Stimulated activated CD8-positive, alpha-beta memory T cell treated with anti-CD3 and anti-CD28 coated beads, Interleukin-4, amount 100 ng/mL, for 24 hours (primary cell): ENCODE data around the gene HABP2.

ENCODE experiments used
- DNase-seq: peaks from one replicate; pipeline ENCODE4 v3.0.0-alpha.2; 2020; ENCODE audit warnings: low read depth

Gene HABP2

DNA sequence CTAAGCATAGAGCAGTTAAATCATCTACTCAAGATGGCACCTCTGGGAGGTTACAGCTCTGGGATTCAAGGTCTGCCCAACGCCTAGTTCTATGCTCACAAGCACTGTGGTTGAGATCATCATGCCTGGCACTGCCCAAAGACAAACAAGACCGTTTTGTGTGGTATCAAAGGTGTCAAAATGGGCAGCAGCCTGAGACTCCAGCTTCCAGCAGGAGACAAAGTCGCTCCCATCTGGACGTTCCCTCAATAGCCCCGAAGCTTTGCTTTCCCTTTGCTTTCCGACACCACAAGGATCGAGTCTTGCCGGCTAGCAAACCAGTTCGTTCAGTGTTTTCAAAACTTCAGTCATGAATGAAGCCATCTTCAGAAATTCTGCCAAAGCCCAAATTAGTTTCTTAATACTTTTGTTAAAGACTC, 5.1 kb downstream of the HABP2 start:
- no peak for DNase-seq

GRCh38 chr10:113560071-113560470, 7.2 kb downstream of the HABP2 start:
- no peak for DNase-seq

GRCh38 chr10:113561214-113561613, 8.4 kb downstream of the HABP2 start:
- no peak for DNase-seq

GRCh38 chr10:113562069-113562468, 9.2 kb downstream of the HABP2 start:
- no peak for DNase-seq

DNA sequence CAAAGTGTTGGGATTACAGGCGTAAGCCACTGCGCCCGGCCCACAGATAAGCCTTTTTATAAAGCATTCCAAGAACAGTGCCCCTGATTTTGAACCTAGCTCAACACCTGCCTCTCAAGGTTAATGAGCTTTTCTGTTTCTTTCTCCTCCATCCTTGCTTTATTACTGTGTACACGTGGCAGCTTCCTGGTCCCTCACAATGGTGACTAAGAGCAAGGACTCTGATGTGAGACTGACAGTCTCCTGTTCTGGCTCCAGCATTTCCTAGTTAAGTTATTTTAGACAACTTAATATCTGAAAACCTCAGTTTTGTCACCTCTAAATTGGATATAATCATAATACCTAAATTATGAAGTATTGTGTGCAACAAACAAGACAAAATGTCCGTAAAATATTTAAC, 9.9 kb downstream of the HABP2 start:
- DNase-seq: no peak

DNA sequence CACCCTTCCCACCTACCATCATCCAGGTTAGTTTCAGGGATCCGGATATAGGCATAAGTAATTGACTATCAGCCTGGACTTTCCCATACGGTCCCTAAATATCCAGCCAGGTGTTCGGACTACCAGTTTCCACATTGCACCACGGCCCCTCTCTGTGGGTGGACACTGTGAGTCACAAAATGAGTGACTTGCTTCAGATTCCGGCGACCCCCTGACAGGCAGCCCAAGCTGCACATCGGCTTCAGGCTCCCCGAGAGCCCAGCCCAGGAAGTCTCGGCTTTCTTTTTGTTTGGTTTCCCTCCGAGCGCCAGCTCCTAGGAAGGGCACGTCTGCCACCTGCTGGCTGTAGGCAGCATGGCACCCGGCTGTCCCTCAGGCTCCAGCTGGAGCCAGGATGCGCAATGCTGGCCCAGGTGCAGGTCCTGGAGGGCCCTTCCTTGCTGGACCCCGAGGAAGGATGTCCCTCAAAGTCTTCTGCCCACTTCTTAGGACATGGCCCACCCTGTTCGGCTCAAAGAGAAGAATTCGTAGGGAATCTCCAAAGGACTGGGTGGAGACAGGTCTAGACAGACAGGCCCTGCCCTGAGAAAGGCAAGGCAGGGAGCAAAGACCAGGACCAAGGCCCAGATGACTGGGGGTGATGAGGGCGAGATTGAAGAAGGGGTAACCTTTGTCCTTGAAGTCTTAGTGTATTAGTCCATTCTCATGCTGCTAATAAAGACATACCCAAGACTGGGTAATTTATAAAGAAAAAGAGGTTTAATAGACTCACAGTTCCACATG, 10.6 kb downstream of the HABP2 start:
- DNase-seq: peak; percentile 47

GRCh38 chr10:113565364-113565763, 12.5 kb downstream of the HABP2 start:
- DNase-seq: no peak

- no peak for DNase-seq
Measured at GRCh38 chr10:113566888-113567287, 14.0 kb downstream of the HABP2 start.

DNA sequence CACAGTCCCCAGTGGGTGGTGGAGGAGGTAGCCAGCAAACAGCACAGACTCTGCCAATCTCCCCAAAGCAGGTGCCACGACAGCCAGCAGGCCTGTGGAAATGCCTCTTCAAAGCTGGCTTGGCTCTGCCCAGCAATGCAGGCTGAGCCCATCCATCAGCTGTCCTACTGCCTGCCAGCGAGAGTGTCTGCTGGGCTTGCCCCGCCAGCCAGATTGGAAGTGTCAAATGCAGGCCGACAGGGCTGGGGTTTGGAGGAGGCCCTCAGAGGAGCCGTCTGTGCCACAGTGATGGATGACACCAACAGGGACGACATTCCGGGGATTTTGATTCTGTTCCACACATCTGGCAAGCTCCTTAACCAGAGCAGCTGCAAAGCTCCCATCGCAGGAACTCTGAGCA, 16.7 kb downstream of the HABP2 start:
- DNase-seq: no peak

- no peak for DNase-seq
Measured at GRCh38 chr10:113572520-113573290, 19.9 kb downstream of the HABP2 start.

DNA sequence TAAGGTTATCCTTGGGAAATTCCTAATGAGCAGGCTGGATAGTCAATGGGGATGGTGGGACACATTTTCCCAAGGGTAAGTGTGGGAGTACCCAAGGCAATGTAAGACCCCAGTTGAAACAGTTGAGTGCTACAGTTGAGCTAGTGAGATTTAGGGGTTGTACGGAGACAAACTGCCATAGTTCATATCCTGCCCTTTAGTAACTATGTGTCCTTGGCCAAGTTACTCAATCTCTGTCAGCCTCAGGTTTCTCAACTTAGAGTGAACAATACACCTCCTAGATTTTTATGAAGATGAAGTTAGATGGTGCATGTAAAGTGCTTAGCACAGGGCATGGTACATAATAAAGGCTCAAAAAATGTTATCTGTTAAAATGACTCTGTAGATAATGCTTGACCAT, 20.5 kb downstream of the HABP2 start:
- DNase-seq: no peak

DNA sequence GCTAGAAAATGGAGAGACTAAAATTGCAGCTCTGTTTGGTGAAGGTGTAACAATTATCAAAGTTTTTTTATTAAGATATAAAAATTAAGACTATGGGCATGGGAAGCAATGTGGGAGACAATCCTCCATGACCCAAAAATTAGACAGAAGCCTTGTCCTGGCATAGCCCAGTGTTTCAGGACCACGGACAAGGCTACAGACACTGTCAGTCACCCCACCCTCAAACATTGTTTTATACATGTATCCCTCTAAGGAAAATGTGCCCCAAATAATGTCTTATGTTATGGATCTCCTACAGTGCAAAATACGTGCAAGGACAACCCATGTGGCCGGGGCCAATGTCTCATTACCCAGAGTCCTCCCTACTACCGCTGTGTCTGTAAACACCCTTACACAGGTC, 24.0 kb downstream of the HABP2 start:
- no peak for DNase-seq

DNA sequence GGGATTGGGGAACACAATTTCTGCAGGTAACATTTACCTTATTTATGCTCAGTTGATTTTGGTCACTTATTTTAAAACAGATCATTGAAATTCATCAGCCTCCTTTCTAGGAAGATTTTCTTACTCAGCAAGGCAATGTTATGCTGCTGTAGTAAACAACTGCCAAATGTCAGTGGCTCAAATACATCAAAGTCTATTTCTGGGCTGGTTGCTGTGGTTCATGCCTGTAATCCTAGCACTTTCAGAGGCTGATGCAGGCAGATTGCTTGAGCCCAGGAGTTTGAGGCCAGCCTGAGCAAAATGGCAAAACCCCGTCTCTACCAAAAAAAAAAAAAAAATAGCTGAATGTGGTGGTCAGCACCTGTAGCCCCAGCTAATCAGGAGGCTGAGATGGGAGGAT, 25.9 kb downstream of the HABP2 start:
- no peak for DNase-seq

- DNase-seq: no peak
Measured at GRCh38 chr10:113581092-113581491, 28.2 kb downstream of the HABP2 start.

DNA sequence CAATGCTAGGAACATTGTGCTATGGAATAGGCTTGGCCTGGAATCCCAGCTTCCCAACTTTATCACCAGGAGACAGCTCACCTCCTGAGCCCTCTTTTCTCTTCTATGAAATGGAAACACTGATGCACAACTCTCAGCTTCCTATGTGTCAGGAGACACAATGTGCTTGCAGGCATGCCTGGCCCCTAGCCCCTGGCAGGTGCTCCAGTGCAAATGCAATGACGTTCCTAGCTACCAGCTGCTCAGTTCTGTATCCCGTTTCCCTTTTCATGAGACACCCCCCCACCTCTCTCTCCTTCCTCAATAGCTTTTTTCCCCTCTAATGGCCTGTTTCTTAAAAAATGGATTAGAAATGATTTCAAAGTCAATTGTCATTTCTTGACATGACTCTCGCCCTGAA, 30.7 kb downstream of the HABP2 start:
- DNase-seq: no peak

- no peak for DNase-seq
Measured at GRCh38 chr10:113585949-113586348, 33.1 kb downstream of the HABP2 start.

DNA sequence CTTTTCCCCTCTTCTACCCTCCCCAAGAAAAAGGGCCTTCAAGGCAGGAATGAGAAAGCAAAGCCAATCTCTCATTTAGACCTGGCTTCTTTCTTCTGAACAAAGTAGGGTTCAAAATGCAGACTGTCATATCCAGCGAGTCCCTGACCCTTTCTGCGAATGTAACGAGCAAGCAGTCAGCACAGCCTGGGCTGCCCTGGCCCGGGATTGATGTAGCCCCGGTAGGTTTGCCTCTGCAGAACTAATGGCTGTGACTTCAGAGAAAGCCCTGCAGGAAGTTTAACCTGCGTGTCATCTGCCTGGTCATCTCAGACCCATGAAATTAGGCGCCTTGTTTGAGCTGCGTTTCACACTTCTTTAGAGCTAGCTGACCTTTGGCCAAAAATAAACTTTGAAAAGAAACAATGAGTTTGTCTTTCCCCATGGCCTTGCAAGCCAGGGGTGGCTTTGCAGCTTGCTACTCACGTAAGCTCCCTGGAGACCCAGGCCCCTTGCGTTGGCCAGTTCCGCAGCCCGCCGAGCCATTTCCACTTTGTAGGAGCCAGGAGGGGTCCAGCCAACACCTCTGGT, 36.4 kb downstream of the HABP2 start:
- no peak for DNase-seq

DNA sequence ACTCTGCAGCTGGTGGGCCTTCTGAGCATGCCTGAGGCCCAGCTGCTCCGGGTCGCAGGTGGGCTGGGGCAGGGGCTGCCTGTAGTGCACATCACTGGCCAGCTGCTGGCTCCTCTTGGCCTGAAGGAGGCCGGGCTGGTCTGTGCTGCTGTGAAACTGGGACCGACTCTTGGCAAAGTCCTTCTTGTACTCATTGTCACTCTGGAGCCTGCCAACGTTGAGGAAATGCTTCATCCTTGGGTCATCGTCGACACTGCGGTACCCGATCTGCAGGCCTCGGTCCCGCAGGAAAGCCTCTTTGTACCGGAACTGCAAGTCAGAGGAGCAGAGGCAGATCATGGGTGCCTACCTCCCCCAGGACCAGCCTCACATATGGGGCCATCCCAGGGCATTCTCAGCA, 37.7 kb downstream of the HABP2 start:
- no peak for DNase-seq

DNA sequence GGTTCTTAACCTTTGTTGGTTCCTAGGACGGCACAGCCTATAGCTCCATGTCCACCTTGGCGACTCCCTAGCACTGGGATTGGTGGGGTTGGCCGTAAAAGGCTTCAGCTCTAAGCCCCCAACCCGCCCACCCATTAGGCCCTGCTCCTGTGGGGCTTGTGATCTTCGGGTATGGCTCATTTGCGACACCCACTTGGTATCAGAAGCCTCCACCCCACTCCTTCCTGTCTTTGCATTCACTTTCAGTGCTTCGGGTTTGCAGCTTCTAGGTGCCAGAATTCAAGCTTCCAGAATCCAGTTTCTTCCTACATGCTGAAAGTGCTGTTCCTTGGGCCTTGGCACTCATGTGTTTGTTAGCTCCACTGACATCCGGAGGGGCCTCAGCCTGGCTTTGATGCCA, 39.5 kb downstream of the HABP2 start:
- DNase-seq: no peak

DNA sequence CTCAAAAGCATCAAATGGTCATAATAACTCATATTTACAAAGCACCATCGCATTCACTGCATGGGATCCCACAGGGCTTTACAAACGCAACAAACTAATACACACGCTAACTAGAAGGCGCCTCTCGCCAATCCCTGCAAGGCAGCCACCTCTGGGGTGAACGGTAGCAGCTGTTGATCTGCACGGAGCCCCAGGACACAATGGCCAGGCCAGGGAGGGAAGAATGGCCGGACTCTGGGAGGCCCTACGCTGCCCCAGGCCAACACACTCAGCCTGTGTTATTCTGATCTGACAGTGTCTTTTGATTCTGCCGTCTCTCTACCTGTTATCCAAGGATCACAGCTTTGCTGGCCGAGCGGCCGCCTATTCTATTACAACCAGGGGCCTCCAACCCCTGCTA, 41.8 kb downstream of the HABP2 start:
- no peak for DNase-seq

- no peak for DNase-seq
Measured at GRCh38 chr10:113600569-113600968, 47.7 kb downstream of the HABP2 start.

- DNase-seq: no peak
Measured at GRCh38 chr10:113603057-113603777, 50.4 kb downstream of the HABP2 start.

DNA sequence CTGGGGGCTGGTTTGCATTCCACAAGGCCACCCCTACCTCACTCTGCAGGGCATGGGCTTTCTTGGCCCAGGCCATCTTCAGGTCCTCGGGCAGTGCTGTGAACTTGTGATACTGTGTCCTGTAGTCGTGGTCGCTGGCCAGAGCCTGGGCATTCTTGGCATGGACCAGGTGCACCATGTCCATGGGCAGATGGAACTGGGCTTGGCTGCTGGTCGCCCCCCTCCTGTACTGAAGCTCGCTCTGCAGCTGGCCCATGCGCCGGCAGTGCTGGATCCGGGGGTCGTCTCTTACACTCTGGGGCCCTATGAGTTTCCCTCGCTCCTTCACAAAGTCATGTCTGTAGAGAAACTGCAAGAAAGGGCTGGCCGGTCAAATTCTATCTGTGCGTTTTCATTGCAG, 51.7 kb downstream of the HABP2 start:
- no peak for DNase-seq
